Ishikawa (cell line): ENCODE results near the gene CBX5.

Experiments
- CEBPB ChIP-seq: IDR thresholded peaks from 2 replicates; pipeline ENCODE4 v1.6.1; 2012
- CREB1 ChIP-seq: IDR thresholded peaks from 2 replicates; pipeline ENCODE4 v1.6.1; 2012; ENCODE audit warnings: low read depth
- EGR1 ChIP-seq: IDR thresholded peaks from 2 replicates; pipeline ENCODE4 v1.6.1; 2012
- EP300 ChIP-seq: IDR thresholded peaks from 2 replicates; pipeline ENCODE4 v1.6.1; 2012; ENCODE audit warnings: borderline replicate concordance
- FOXM1 ChIP-seq: IDR thresholded peaks from 2 replicates; pipeline ENCODE4 v1.6.1; 2012; ENCODE audit warnings: low read depth, borderline replicate concordance
- MAX ChIP-seq: IDR thresholded peaks from 2 replicates; pipeline ENCODE4 v1.6.1; 2012
- NFIC ChIP-seq: IDR thresholded peaks from 2 replicates; pipeline ENCODE4 v1.6.1; 2012
- RAD21 ChIP-seq: IDR thresholded peaks from 2 replicates; pipeline ENCODE4 v1.6.1; 2012; ENCODE audit warnings: low read depth
- REST ChIP-seq: IDR thresholded peaks from 2 replicates; pipeline ENCODE4 v1.6.1; 2012; ENCODE audit warnings: low read depth, mild to moderate bottlenecking
- TAF1 ChIP-seq: IDR thresholded peaks from 2 replicates; pipeline ENCODE4 v1.6.1; 2012; ENCODE audit warnings: low read depth, mild to moderate bottlenecking
- TCF12 ChIP-seq: IDR thresholded peaks from 2 replicates; pipeline ENCODE4 v1.6.1; 2012; ENCODE audit warnings: low read depth
- TEAD4 ChIP-seq: IDR thresholded peaks from 2 replicates; pipeline ENCODE4 v1.6.1; 2012
- USF1 ChIP-seq: IDR thresholded peaks from 2 replicates; pipeline ENCODE4 v1.6.1; 2012
- YY1 ChIP-seq: IDR thresholded peaks from 2 replicates; pipeline ENCODE4 v1.6.1; 2012; ENCODE audit warnings: low read depth
- ZBTB7A ChIP-seq: IDR thresholded peaks from 2 replicates; pipeline ENCODE4 v1.6.1; 2012; ENCODE audit warnings: low read depth

Gene CBX5

GRCh38 chr12:54217774-54218241, 62.1 kb downstream of the CBX5 start:
- no peak for TF ChIP-seq ZBTB7A
- TF ChIP-seq REST: no peak
- TF ChIP-seq USF1: no peak
- no peak for TF ChIP-seq YY1
- no peak for TF ChIP-seq EGR1
- TF ChIP-seq FOXM1: no peak
- no peak for TF ChIP-seq MAX
- no peak for TF ChIP-seq CEBPB
- no peak for TF ChIP-seq CREB1
- TF ChIP-seq NFIC: no peak
- TF ChIP-seq EP300: no peak
- TF ChIP-seq RAD21: no peak
- no peak for TF ChIP-seq TEAD4
- TF ChIP-seq TCF12: no peak
- TF ChIP-seq TAF1: no peak

- TF ChIP-seq MAX (peak; percentile 88), TCF12 (peak; percentile 61), USF1 (no peak), RAD21 (peak; percentile 75), TAF1 (peak; percentile 25; the same call in 1 of the 2 replicates), ZBTB7A (peak; percentile 66; the same call in 1 of the 2 replicates)
Measured at GRCh38 chr12:54216797-54217661, 62.9 kb downstream of the CBX5 start.

GRCh38 chr12:54215989-54216796, 63.7 kb downstream of the CBX5 start:
- TF ChIP-seq RAD21 (no peak), NFIC (no peak), TAF1 (no peak), CEBPB (no peak), EGR1 (no peak), USF1 (no peak), ZBTB7A (no peak), FOXM1 (no peak), TEAD4 (no peak), REST (no peak), MAX (no peak), CREB1 (no peak), TCF12 (no peak), EP300 (no peak), YY1 (no peak)

- TF ChIP-seq ZBTB7A (peak; percentile 98), YY1 (peak; percentile 66; the same call in 1 of the 2 replicates), NFIC (no peak), EGR1 (no peak), TCF12 (peak; percentile 14; the same call in 1 of the 2 replicates), RAD21 (peak; percentile 50; the same call in 1 of the 2 replicates), FOXM1 (no peak), MAX (0 out of 2 replicates have a peak, but pooled peaks have one; percentile 30), REST (no peak), CEBPB (no peak), CREB1 (no peak), EP300 (no peak), TAF1 (no peak), TEAD4 (0 out of 2 replicates have a peak, but pooled peaks have one; percentile 5), USF1 (no peak)
Measured at GRCh38 chr12:54214553-54215406, 65.1 kb downstream of the CBX5 start.
